NB4 (cell line): ENCODE measurements around the gene TIMP4.

Experiments used
- POLR2A ChIP-seq: IDR thresholded peaks from 2 replicates; pipeline ENCODE4 v1.6.1; 2011; ENCODE audit warnings: mild to moderate bottlenecking; ENCODE audit not compliant: insufficient read length; ENCODE audit errors: extremely low read depth
- TF ChIP-seq, protein P1 (sequence below): IDR thresholded peaks from one replicate; pipeline ENCODE4 v1.5.1; 2012; ENCODE audit warnings: low read depth, low read length

GRCh38 chr3:12149029-12149428 lies 9.7 kb downstream of the TIMP4 start:
- TF ChIP-seq, protein P1, sequence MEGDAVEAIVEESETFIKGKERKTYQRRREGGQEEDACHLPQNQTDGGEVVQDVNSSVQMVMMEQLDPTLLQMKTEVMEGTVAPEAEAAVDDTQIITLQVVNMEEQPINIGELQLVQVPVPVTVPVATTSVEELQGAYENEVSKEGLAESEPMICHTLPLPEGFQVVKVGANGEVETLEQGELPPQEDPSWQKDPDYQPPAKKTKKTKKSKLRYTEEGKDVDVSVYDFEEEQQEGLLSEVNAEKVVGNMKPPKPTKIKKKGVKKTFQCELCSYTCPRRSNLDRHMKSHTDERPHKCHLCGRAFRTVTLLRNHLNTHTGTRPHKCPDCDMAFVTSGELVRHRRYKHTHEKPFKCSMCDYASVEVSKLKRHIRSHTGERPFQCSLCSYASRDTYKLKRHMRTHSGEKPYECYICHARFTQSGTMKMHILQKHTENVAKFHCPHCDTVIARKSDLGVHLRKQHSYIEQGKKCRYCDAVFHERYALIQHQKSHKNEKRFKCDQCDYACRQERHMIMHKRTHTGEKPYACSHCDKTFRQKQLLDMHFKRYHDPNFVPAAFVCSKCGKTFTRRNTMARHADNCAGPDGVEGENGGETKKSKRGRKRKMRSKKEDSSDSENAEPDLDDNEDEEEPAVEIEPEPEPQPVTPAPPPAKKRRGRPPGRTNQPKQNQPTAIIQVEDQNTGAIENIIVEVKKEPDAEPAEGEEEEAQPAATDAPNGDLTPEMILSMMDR = no peak
- no peak for TF ChIP-seq POLR2A
